ENCODE results near the gene IL11.

GRCh38 chr19:55384131-55384919 lies 14.1 kb upstream of the IL11 start, which contains the start of gene TMEM238:
- no peak for TF ChIP-seq EZH2 (IDR thresholded peaks at IDR 0.05; ENCODE audit: insufficient read depth, poor library complexity, severe bottlenecking)
- TF ChIP-seq EZH2phosphoT487 (IDR thresholded peaks at IDR 0.05; ENCODE audit: insufficient read depth, low read depth) = no peak
